GM06990 (cell line): ENCODE results near the gene MTOR.

Experiments
- DNase-seq: peaks from one replicate; pipeline ENCODE4 v3.0.0-alpha.2; 2011; ENCODE audit not compliant: insufficient read length; ENCODE audit errors: extremely low read depth
- H3K27me3 ChIP-seq: replicated peaks from 2 replicates; pipeline ENCODE4 v1.6.0; 2011; ENCODE audit warnings: low read length; ENCODE audit not compliant: control insufficient read depth, insufficient read depth
- H3K36me3 ChIP-seq: 2 replicates; pipeline ENCODE4 v1.5.1; 2011; ENCODE audit warnings: low read length; ENCODE audit not compliant: control insufficient read depth, insufficient read depth
- H3K4me3 ChIP-seq: replicated peaks from 2 replicates; pipeline ENCODE4 v1.5.1; 2011; ENCODE audit warnings: low read depth, mild to moderate bottlenecking, control low read depth, low read length
- CTCF ChIP-seq: IDR thresholded peaks from 2 replicates; pipeline ENCODE4 v1.5.1; 2011; ENCODE audit warnings: low read length, control low read depth, mild to moderate bottlenecking, inconsistent platforms; ENCODE audit not compliant: insufficient read depth, poor library complexity, severe bottlenecking

Gene MTOR

GRCh38 chr1:11284784-11285183, 22.4 kb upstream of the MTOR start:
- no peak for TF ChIP-seq CTCF
- no peak overlapping the region for H3K4me3 ChIP-seq
- no peaks in the 10 kb centered on the region for H3K27me3 ChIP-seq
- peaks cover 12% of the 10 kb centered on the region for H3K36me3 ChIP-seq
- no peak for DNase-seq

- Histone ChIP-seq H3K27me3 (no peaks in the 10 kb centered on the region), H3K4me3 (no peak overlapping the region), H3K36me3 (peaks cover 12% of the 10 kb centered on the region)
- no peak for TF ChIP-seq CTCF
- no peak for DNase-seq
Observed at GRCh38 chr1:11283151-11283550, 20.8 kb upstream of the MTOR start.

GRCh38 chr1:11281518-11282331, 19.4 kb upstream of the MTOR start:
- Histone ChIP-seq H3K4me3 (no peak overlapping the region), H3K27me3 (no peaks in the 10 kb centered on the region), H3K36me3 (peaks cover 6% of the 10 kb centered on the region)
- TF ChIP-seq CTCF = no peak
- no peak for DNase-seq

- H3K36me3 ChIP-seq = peaks cover 6% of the 10 kb centered on the region
- TF ChIP-seq CTCF = no peak
- no peak overlapping the region for H3K4me3 ChIP-seq
- H3K27me3 ChIP-seq = no peaks in the 10 kb centered on the region
- no peak for DNase-seq
Observed at GRCh38 chr1:11280719-11281376, 18.5 kb upstream of the MTOR start.

GRCh38 chr1:11279630-11280029, 17.3 kb upstream of the MTOR start:
- DNase-seq = no peak

More at GRCh38 chr1:11279630-11280029, 17.3 kb upstream of the MTOR start:
- TF ChIP-seq CTCF = no peak
- no peaks in the 10 kb centered on the region for H3K27me3 ChIP-seq
- no peak overlapping the region for H3K4me3 ChIP-seq
- H3K36me3 ChIP-seq = peaks cover 2% of the 10 kb centered on the region
